T-helper 22 cell (primary cell): ENCODE measurements around the gene EFHD2.
"Not testable (repeated sequence)": the region's sequence is repeated elsewhere in the genome, so short reads cannot be mapped to it uniquely, and the experiment has no call there.

ENCODE experiments used
- DNase-seq: peaks from one replicate; pipeline ENCODE4 v3.0.0-alpha.2; 2020; ENCODE audit warnings: low read depth

Gene EFHD2

DNA sequence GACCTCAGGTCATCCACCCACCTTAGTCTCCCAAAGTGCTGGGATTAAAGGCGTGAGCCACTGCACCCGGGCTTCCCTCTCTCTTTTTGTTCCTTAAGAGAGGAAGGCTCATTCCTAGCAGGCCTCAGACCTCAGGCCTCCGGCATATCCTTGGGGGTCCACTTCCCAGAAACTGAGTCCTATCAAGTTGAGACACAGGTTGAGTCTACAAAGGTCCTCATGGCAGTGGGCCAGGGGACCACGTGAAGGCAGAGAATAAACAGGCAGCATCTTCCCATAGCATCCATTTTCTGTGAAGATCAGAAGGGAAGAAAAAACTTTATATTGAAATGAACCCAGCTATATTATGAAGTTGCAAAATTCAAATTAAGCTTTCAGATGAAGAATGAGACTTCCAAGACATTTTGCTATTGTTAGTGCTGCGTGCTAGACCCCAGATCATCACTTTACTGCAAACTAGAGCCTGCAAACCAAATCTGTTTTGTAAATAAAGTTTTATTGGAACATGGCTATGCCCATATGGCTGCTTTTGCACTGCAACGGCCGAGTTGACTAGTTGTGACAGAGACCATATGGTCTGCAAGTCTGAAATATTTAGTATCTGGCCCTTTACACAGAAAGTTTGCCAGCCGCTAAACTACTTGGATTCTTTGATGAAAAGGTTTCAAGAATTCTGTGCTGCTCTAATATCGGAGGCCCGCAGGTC lies 43.3 kb downstream of the EFHD2 start:
- no peak for DNase-seq

DNA sequence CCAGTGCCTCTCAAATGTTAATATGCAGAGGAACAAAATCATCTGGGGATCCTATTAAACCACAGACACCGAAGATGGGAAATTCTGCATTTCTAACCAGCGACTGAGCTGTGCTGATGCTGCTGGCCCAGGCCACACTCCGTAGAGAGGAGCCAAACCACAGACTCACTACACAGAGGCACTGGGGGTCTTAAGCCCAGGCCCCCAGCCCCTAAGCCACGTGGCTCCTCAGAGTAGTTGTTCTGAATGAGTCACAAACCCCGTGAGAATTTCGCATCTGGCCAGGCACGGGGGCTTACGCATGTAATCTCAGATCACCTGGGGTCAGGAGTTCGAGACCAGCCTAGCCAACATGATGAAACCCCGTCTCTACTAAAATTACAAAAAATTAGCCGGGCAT lies 44.0 kb downstream of the EFHD2 start:
- DNase-seq: no peak

DNA sequence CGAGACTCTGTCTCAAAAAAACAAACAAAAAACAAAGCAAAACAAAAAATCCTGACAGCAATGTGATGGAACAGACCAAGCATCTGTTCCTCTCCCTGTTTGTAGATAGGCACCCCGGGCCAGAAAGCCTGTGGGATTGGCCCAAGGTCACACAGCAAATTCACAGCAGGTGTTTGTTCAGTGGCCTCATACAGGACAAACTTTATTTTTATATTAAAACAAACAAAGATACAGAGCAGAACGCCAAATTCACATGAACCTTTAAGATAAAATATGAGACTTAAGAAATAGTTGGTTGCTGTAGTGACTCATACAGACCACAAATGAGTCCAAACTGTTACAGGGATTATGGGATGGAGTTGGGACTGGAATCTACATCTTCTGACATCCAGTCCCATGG lies 44.6 kb downstream of the EFHD2 start:
- DNase-seq: no peak

DNA sequence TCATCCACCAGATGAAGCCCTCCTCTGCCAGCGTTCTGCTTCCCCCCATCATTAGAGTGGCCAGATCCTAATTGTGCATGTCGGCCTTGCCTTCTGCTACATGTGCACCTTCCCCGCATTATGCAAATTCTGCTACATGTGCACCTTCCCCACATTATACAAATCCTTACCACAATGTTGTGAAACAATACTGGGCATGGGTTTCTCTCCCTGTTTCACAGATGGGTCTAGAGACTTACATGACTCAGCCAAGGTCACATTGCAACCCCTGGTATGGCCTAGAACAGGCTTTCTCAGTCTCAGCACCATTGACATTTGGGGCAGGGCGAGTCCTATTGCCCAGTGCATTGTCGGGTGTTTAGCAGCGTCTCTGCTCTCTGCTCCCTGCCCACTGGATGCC lies 45.8 kb downstream of the EFHD2 start:
- no peak for DNase-seq

DNA sequence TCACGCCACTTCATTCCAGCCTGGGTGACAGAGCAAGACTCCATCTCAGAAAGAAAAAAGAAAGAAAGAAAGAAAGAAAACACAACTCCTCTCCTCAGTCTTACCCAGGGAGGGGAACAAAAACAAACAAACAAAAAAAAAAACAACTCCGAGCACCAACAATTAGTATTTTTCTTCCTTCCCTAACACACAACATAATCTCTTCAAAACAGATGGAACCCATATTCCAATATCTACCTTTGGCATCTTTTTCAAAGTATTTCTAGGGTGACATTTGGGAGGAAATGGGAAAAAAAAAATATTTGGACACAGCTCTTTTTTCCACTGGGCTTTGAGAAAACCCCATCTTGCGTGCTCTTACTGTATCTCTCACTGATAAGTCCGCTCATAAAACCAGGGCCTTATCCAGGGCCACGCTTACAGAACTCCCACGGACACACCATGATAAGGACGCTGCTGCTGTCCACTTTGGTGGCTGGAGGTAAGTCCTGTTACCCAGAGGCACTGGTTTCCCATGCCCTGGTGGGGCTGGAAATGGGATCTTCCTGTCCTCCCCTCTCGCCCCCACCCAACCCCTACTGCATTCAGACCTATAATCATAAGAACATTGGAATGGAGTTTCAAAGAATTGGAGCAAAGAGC lies 46.7 kb downstream of the EFHD2 start, which contains the start of gene CELA2A:
Gene CELA2A (plus strand): TSS at position 420 of the 642 bp plus-strand sequence. CDS start 22 bp downstream, at position 442.
- no peak for DNase-seq

DNA sequence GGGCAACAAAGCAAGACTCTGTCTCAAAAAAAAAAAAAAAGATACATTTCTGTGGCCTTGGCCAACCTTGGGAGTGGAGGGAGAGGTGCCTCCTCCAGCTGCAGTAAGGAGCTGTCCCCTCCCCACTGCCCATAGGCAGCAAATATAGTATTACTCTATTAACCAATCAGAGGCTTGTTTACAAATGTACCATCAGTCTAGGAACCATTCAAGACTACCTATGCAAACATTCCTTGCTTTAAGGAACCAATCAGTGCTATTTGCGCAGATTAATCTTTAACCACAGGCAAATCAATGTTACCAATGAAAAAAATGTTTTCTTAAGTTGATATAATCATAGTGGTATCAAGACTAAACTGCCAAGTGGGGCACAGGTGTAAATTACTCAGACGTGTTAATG lies 47.9 kb downstream of the EFHD2 start:
- DNase-seq: no peak

DNA sequence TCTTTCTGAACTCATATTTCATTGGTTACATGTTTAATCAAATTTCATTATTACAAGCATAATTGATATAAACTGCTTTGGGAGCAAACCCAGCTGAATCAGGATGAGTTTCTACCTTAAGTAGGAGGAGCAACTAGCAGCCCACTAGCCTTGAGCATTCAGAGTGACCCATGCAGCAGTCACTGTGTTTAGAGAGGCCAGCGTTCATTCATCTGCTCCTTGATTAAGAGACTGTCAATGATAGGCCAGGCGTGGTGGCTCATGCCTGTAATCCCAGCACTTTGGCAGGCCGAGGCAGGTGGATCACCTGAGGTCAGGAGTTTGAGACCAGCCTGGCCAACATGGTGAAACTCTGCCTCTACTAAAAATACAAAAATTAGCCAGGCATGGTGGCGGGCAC lies 48.7 kb downstream of the EFHD2 start:
- DNase-seq: not testable (repeated sequence)

DNA sequence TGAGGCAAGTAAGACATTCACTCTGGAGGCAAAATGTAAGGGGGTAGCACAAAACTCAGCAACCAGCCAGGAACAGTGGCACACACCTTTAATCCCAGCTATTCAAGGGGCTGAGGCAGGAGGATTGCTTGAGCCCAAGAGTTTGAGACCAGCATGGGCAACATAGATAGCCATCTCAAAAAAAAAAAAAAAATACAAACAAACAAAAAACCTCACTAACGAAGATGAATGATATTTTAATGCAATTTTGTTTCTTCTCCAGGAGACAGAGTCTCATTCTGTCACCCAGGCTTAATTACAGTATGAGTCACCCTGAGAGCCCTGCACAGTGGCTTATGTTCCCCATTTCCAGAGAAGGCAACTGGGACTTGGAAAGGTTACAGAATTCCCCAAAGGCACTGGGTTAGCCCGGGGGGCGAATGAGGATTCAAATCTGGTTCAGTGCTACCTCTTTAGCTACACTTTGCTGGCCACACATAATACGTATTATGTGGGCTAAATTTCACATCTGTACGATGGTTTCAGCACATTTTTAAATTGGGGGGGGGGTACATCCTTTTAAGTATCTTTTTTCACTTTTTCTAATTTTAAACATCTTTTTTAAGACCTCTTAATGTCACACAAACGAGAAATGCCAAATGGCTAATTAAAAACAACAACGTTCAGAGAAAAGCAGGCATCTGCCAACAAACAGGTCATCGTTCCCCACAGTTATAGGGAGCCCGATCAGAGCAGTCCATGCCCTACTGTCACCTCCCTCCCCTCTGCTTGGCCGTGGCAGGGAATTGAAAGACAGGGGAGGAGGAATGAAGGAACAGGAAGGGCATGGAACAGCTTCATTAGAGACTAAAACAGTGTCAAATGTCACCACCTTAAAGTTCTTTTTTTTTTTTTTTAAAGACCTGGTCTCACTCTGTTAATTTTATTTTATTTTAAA lies 50.4 kb downstream of the EFHD2 start:
- no peak for DNase-seq

DNA sequence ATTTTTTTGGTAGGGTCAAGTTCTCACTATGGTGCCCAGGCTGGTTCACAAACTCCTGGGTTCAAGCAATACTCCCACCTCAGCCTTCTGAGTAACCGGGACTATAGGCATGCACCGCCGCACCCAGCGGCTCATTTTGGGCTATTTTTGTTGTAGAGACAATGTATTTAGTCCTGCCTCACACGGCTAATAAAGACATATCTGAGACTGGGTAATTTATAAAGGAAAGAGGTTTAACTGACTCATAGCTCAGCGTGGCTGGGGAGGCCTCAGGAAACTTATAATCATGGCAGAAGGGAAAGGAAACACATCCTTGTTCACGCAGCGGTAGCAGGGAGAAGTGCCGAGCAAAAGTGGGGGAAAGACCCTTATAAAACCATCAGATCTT lies 51.0 kb downstream of the EFHD2 start:
- DNase-seq: no peak

DNA sequence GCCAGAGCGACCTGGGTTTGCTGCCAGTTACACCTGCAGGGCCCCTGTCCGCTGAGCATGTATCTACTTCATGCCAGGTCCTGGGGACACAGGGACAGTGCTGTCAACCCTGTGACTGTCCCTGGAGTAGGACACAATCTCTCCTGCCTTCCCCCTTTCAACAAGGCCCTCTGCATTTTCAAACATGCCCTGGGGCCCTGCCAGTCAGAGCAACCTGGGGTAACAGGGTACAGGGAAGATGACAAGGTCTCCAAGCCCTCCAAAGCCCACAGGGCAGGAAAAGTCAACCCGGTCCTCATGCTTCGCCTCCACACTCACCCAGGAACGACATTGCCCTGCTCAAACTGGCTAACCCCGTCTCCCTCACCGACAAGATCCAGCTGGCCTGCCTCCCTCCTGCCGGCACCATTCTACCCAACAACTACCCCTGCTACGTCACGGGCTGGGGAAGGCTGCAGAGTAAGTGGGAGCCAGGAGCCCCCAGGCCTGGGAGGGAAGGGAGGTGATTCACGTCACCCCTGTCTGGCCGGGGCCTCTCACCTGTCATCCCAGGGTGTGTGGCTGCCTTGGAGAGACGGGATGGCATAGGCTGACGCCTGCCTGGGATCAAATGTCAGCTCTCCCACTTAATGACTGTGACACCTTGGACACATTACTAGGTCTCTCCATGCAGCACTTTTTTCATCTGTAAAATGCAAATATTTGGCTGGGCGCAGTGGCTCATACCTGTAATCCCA lies 53.5 kb downstream of the EFHD2 start:
- not testable (repeated sequence) for DNase-seq

DNA sequence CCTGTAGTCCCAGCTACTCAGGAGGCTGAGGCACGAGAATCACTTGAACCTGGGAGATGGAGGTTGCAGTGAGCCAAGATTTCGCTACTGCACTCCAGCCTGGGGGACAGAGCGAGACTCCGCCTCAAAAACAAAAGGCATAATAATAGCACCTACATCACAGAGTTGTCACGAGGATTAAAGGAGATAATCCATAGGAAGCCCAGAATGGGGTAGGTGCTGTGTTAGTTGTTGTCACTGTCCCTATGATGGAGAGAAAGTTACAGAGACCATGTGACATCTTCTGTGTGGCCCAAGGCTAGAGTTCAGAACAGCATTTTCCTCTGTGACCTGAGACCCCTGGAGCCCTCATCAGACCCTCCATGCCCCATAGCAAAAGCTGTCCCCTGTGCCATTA lies 54.2 kb downstream of the EFHD2 start:
- not testable (repeated sequence) for DNase-seq

DNA sequence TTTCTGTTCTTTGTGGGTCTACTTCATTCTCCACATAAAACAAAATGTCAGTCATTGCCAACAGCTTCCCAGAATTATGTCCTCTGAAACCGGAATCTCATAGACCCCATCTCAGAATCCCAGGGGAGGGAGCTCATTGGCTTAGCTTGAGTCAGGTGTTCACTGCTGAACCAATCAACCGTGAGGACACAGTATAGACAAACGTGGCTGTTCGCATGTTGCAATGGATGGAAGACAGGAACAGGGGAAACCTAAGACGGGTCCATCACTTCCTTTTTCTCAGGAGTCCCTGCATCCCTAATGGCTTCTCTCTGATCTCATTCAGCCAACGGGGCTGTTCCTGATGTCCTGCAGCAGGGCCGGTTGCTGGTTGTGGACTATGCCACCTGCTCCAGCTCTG lies 56.0 kb downstream of the EFHD2 start:
- no peak for DNase-seq

DNA sequence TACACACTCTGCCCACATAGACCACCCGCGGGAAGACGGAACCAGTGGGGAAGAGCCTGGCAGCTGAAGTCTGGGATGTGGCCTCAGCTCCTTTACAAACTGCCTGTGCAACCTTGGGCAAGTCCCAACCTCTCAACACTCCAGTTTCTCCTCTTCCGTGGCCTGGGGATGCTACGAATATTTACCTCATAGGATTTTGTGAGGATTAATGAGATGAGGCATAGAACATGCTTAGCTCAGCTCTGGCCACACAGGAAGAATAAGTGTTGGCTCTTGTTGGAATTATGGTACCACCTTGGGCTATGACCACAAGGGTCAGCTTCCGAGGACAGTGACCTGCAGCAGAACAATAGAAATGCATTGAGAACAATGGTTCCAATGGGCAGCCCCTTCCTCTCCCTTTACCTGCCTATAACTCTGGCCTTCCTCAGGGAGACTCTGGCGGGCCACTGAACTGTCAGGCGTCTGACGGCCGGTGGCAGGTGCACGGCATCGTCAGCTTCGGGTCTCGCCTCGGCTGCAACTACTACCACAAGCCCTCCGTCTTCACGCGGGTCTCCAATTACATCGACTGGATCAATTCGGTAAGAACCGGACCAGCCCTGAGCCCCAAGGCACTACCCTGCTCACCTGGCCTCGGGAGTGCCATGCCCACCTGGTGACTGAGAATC lies 57.4 kb downstream of the EFHD2 start:
- DNase-seq: not testable (repeated sequence)

DNA sequence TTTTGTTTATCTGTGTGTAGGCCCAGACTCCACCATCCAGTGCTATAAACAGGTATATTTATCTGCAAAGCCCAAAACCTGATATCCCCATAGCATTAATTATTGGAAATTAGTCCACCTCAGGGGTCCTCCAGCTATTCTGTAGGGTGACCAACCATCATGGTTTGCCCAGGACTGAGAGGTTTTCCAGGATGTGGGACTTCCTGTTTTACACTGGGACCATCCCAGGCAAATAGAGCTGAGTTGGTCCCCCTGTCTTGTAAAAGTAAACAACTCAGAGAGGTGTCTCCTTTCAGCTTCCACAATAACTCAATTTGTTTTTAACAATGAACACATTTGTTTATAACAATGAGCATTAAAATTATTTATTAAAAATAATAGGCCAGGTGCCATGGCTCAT lies 58.5 kb downstream of the EFHD2 start:
- no peak for DNase-seq

DNA sequence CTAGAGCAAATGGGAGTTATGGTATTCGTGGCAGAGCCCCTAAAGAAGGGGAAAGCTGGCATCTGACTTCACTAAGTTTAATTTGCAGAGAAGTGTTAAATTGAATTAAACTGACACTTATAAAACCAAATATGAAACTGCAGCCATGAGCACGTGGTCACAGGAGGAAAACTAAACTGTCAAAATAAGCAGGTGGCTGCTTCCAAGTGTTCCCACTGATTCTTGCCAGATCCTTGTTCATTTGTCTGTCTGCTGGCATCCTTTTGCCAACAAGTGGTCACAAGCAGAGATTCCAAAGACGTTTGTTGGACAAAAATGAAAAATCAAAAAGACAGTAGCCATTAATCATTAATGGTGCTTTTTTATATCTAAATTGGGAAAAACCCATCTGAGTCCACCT lies 59.7 kb downstream of the EFHD2 start:
- no peak for DNase-seq

DNA sequence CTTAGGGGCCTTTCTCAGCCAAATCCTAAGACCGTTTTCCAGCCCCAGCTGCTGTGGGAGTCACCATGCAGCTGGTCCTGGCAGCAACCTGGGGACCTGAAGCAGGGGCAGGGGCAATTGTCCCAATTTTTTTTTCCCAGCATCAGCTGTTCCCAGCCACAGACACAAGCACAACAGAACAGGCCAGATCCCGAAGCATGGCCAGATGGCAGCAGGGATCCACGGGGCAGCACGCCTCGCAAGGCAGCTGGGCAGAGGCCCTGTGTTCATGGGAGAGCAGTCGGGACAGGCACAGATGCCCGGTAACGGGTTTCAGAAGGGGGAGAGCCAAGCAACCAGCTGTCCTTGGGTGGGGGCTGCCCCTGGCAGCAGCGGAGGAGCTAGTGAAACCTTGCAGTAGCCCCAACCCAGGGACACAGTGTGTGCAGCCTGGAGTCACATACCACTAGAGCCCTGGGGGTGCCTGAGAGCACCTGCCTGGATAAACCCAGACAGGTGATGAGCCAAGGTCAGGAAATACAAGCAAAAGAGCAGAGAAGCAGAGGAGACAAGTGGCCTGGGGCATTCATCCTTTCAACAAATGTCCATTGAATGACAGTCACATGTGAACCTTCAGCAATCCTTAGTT lies 60.2 kb downstream of the EFHD2 start:
- DNase-seq: not testable (repeated sequence)

DNA sequence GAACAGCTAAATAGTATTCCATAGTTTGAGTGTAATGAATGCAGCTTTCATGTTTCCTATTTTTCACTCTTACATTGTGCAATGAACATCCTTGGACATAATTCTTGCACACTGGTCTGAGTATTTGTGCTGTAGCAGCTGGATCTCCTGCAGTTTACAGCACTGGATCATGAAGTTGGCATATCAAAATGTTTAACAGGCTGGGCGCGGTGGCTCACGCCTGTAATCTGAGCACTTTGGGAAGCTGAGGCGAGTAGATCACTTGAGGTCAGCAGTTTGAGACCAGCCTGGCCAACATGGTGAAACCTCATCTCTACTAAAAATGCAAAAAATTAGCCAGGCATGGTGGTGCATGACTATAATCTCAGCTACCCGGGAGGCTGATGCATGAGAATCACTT lies 61.4 kb downstream of the EFHD2 start:
- not testable (repeated sequence) for DNase-seq

DNA sequence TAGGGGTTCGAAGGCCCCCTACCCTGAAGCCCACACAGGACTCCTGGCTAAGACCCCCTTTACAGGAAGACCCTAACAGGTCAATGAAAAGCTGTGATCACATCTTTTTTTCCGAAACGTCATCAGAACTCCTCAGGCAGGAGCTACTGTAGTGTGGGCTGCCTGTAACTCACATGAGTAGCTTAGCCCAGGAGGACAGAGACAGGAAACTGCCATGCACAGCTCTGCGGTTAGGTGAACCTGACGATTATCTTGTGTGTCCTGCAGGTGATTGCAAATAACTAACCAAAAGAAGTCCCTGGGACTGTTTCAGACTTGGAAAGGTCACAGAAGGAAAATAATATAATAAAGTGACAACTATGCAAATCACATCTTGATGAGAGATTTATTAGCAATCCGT lies 62.0 kb downstream of the EFHD2 start:
- DNase-seq: not testable (repeated sequence)

DNA sequence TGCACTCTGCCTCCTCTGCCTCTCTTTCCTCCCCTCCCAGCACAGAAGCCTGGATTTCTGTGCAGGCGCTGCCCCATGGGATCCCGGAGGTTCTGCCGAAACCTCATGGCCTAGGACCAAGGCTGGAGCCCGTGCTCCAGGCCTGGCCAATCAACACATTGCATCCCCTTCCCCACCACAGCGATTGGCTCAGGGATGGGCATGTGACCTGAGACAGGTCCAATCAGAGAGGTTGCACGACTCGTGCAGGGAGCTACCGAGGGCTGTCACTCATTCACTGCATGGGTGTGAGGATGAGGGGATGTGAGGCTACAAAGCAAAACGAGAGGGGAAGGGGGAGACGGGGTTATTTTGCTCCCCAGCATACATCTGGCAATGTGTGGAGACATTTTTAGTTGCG lies 62.9 kb downstream of the EFHD2 start:
- DNase-seq: no peak

DNA sequence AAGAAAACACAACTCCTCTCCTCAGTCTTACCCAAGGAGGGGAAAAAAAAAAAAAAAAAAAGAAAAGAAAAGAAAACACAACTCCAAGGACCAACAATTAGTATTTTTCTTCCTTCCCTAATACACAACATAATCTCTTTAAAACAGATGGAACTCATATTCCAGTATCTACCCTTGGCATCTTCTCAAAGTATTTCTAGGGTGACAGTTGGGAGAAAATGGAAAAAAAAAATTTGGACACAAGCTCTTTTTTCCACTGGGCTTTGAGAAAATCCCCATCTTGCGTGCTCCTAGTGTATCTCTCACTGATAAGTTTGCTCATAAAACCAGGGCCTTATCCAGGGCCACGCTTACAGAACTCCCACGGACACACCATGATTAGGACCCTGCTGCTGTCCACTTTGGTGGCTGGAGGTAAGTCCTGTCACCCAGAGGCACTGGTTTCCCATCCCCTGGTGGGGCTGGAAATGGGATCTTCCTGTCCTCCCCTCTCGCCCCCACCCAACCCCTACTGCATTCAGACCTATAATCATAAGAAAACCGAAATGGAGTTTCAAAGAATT lies 66.1 kb downstream of the EFHD2 start, which contains the start of gene CELA2B:
Gene CELA2B (plus strand): TSS at position 353 of the 563 bp plus-strand sequence. CDS start 22 bp downstream, at position 375.
- DNase-seq: no peak
